Muscle of leg (tissue), 11 donors: ENCODE measurements around the gene PLAC1. TPM values are rescaled to one million over a fixed set of nuclear protein-coding genes. Genes with fewer than 3 reads are reported as not detected.

Experiments
- DNase-seq: peaks from one replicate; pipeline ENCODE4 v3.0.0; 2013
- H3K27ac ChIP-seq: one replicate; pipeline ENCODE4 v1.5.1; 2013; ENCODE audit warnings: mild to moderate bottlenecking, low read length, control low read depth
- H3K27me3 ChIP-seq: one replicate; pipeline ENCODE4 v1.6.1; 2013; ENCODE audit warnings: low read length; ENCODE audit not compliant: control insufficient read depth, insufficient read depth
- H3K36me3 ChIP-seq: one replicate; pipeline ENCODE4 v1.6.1; 2013; ENCODE audit warnings: low read length; ENCODE audit not compliant: control insufficient read depth, insufficient read depth
- H3K4me1 ChIP-seq: one replicate; pipeline ENCODE4 v1.6.1; 2013; ENCODE audit warnings: low read length; ENCODE audit not compliant: control insufficient read depth, insufficient read depth
- H3K4me3 ChIP-seq: one replicate; pipeline ENCODE4 v1.5.1; 2013; ENCODE audit warnings: low read length, control low read depth
- H3K9me3 ChIP-seq: replicated peaks from 2 replicates; pipeline ENCODE4 v1.6.1; 2013; ENCODE audit warnings: low read depth, low read length; ENCODE audit not compliant: control insufficient read depth
- WGBS: methylation state at CpG from one replicate; pipeline ENCODE4 v1.1.5; 2013; ENCODE audit warnings: missing lambda C conversion rate; ENCODE audit not compliant: insufficient coverage; 5-methylcytosine and 5-hydroxymethylcytosine counted together
- polyA plus RNA-seq, 8 donors: library from polyadenylated mRNA; unstranded; fragments of 120-200 nt; gene quantifications; one replicate each; pipeline versions ENCODE4 v1.2.1 to v1.2.3, GENCODE V29; 2013; ENCODE audit warnings: inconsistent platforms in 1 of 8, low replicate concordance in 1 of 8; ENCODE audit not compliant: insufficient read length in 8 of 8, insufficient read depth in 1 of 8
- total RNA-seq: library from RNA; stranded (reverse); fragments of 120-200 nt; gene quantifications from one replicate; pipeline ENCODE4 v1.2.4, GENCODE V29; 2013

PLAC1 gene
- total and polyA plus RNA-seq, 9 donors, result 1.4 to 2.7 (median 2.3) TPM

DNA sequence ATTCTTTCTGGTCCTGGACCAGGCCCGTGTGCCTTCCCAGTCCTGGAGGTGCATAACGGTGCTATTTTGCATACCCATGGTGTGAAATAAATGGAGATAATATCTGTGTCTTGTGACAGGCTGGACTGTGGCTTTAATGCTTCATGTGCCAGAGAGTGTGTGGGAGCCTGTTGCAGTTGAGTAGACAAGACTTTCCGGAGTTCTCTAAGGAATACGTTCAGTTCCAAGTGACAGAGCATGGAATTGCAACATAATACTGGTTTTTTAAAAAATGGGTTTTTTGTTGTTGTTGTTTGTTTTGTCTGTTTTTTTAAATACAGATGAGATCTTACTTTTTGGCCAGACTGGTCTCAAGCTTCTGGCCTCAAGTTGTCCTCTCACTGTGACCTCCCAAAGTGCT lies 124.3 kb downstream of the PLAC1 start:
- H3K27ac ChIP-seq, result no peak overlapping the region
- H3K36me3 ChIP-seq, result no peaks in the 10 kb centered on the region
- 58% methylated on average over 4 of the region's 4 CpGs for WGBS
- DNase-seq, result no peak
- peaks cover 5% of the 10 kb centered on the region for H3K4me1 ChIP-seq
- H3K9me3 ChIP-seq, result no peaks in the 10 kb centered on the region
- peaks cover 26% of the 10 kb centered on the region for H3K27me3 ChIP-seq
- H3K4me3 ChIP-seq, result no peak overlapping the region

DNA sequence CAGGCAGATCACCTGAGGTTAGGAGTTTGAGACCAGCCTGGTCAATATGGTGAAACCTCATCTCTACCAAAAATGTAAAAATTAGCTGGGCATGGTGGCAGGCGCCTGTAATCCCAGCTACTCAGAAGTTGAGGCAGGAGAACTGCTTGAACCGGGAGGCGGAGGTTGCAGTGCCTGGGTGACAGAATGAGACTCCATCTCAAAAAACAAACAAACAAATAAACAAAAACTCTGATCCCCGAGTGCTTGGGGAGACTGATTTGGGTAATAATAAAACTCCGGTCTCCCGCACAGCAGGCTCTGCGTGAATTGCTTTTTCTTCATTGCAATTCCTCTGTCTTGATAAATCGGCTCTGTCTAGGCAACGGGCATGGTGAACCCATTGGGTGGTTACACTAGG lies 124.9 kb downstream of the PLAC1 start:
- Histone ChIP-seq H3K27ac (no peak overlapping the region), H3K4me3 (no peak overlapping the region), H3K9me3 (no peaks in the 10 kb centered on the region), H3K27me3 (peaks cover 25% of the 10 kb centered on the region), H3K4me1 (peaks cover 5% of the 10 kb centered on the region), H3K36me3 (no peaks in the 10 kb centered on the region)
- DNase-seq, result no peak
- 67% methylated on average over 6 of the region's 9 CpGs for WGBS

- WGBS, result 94% methylated on average over 3 of the region's 7 CpGs
- DNase-seq, result no peak
- Histone ChIP-seq H3K36me3 (no peaks in the 10 kb centered on the region), H3K27me3 (peaks cover 14% of the 10 kb centered on the region), H3K4me1 (peaks cover 3% of the 10 kb centered on the region), H3K9me3 (no peaks in the 10 kb centered on the region), H3K4me3 (no peak overlapping the region), H3K27ac (no peak overlapping the region)
Observed at GRCh38 chrX:134530845-134531244, 127.4 kb downstream of the PLAC1 start.

GRCh38 chrX:134529481-134529880 lies 128.8 kb downstream of the PLAC1 start:
- H3K9me3 ChIP-seq, result no peaks in the 10 kb centered on the region
- 74% methylated on average over 6 of the region's 6 CpGs for WGBS
- no peak for DNase-seq

DNA sequence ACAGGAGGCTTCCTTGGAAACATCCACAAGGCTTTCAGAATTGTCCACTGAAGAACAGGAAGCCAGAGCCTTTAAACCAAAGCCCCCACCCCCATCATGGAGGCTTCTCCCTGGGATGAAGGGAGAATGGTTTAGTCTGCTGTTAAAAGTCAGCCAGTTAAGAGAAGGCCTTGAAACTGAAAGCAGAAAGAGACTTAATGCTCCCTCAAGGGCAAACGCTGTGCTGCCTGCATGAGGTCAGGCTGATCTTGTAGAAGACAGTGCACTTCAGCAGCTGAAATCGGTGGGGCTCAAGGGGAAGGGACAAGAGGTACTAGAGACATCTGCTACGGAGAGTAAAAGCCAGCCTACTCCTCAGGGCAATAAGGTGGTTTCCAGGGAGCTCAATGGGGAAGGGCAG lies 129.3 kb downstream of the PLAC1 start:
- peak; percentile 41 for DNase-seq
- H3K36me3 ChIP-seq, result no peaks in the 10 kb centered on the region
- H3K27ac ChIP-seq, result no peak overlapping the region
- H3K4me1 ChIP-seq, result peaks cover 3% of the 10 kb centered on the region
- WGBS, result 27% methylated on average over 3 of the region's 3 CpGs
- H3K27me3 ChIP-seq, result peaks cover 12% of the 10 kb centered on the region
- H3K4me3 ChIP-seq, result no peak overlapping the region
- no peaks in the 10 kb centered on the region for H3K9me3 ChIP-seq

More at GRCh38 chrX:134529481-134529880, 128.8 kb downstream of the PLAC1 start:
- H3K36me3 ChIP-seq, result no peaks in the 10 kb centered on the region
- H3K4me3 ChIP-seq, result no peak overlapping the region
- H3K4me1 ChIP-seq, result peaks cover 3% of the 10 kb centered on the region
- H3K27me3 ChIP-seq, result peaks cover 12% of the 10 kb centered on the region
- no peak overlapping the region for H3K27ac ChIP-seq

DNA sequence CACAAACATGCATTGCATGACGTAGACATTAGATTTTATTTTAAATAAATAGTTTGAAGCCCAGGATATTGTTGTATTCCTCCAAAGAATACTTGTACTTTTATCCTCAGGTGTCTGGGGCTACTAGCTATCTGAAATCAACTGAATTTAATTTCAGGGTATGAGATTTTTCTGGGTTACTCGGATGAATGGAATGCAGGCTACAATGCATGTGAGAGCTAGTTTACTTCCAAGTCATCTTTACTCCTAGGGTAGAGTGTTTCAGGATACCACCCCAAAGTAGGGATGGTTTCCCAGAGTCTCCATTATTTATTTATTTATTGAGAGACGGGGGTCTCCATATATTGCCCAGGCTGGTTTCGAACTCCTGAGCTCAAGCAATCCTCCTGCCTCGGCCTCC lies 131.9 kb downstream of the PLAC1 start:
- DNase-seq, result no peak
- Histone ChIP-seq H3K4me1 (peaks cover 3% of the 10 kb centered on the region), H3K4me3 (no peak overlapping the region), H3K27ac (no peak overlapping the region), H3K36me3 (no peaks in the 10 kb centered on the region), H3K27me3 (peaks cover 4% of the 10 kb centered on the region), H3K9me3 (no peaks in the 10 kb centered on the region)
- 89% methylated on average over 2 of the region's 5 CpGs for WGBS

DNA sequence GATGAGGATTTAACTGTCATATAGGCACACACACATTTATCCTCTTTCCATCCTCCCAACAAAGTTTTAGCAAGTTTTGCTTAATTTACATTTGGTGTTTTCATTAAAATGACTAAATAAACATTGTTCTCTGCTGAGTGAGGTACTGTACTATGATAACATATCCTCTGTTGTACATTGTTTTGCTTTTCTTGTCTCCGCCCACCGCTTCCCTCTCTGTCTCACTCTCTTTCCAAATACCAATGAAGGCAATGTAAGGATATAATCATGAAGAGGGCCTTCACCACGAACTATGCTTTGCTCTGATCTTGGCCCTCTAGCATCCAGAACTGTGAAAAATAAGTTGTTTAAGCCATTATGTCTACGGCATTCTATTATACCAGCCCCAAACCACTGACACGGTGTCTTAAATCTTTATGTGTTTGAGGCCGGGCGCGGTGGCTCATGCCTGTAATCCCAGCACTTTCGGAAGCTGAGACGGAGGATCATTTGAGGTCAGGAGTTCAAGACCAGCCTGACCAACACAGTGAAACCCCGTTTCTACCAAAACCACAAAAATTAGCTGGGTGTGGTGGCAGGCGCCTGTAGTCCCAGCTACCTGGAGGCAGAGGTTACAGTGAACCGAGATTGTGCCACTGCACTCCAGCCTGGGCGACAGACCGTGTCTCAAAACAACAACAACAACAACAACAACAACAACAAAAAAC lies 133.0 kb downstream of the PLAC1 start:
- Histone ChIP-seq H3K36me3 (no peaks in the 10 kb centered on the region), H3K9me3 (no peaks in the 10 kb centered on the region), H3K4me1 (peaks cover 3% of the 10 kb centered on the region), H3K27ac (no peak overlapping the region), H3K27me3 (peaks cover 2% of the 10 kb centered on the region), H3K4me3 (no peak overlapping the region)
- no peak for DNase-seq
- 92% methylated on average over 4 of the region's 15 CpGs for WGBS

GRCh38 chrX:134524181-134524580 lies 134.1 kb downstream of the PLAC1 start:
- peaks cover 2% of the 10 kb centered on the region for H3K4me1 ChIP-seq
- H3K27me3 ChIP-seq, result peaks cover 2% of the 10 kb centered on the region
- H3K9me3 ChIP-seq, result no peaks in the 10 kb centered on the region
- DNase-seq, result no peak
- no peak overlapping the region for H3K27ac ChIP-seq
- no peaks in the 10 kb centered on the region for H3K36me3 ChIP-seq
- no CpG with 5 or more reads among the region's 6 CpGs for WGBS
- H3K4me3 ChIP-seq, result no peak overlapping the region

GRCh38 chrX:134520860-134521390 lies 137.3 kb downstream of the PLAC1 start:
- no peaks in the 10 kb centered on the region for H3K4me1 ChIP-seq
- H3K36me3 ChIP-seq, result no peaks in the 10 kb centered on the region
- peaks cover 2% of the 10 kb centered on the region for H3K27me3 ChIP-seq
- 67% methylated on average over 1 of the region's 3 CpGs for WGBS
- no peaks in the 10 kb centered on the region for H3K9me3 ChIP-seq
- DNase-seq, result peak; percentile 69
- no peak overlapping the region for H3K27ac ChIP-seq
- no peak overlapping the region for H3K4me3 ChIP-seq
